ENCODE results near the gene ZFYVE21.

The ZFYVE21 gene

DNA sequence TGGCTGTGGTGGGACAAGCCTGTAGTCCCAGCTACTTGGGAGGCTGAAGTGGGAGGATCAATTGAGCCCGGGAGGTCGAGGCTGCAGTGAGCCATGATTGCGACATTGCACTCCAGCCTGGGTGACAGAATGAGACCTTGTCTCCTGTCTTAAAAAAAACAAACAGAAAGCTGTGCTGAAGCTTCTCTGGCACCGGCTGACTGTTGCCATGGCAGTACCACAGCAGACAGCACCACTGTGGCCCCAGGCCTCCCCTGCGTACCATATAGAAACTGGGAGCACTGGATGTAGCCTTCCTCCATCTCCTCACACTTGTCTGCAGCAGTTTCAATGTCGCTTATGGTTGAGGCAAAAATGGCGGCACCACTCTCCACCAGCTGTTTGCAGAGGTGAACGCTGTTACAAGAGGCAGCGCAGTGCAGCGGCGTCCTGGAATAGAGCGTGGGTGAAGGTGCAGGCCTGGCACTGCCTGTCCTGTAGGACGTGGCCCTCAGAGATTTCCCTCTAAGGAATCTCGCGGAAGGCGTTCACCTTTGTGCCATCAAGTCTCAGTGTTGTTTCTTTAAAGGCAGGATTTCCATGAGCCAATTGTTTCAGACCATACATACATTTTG, 21.9 kb downstream of the ZFYVE21 start:
- DNase-seq (ENCODE audit: low spot score) = no peak

DNA sequence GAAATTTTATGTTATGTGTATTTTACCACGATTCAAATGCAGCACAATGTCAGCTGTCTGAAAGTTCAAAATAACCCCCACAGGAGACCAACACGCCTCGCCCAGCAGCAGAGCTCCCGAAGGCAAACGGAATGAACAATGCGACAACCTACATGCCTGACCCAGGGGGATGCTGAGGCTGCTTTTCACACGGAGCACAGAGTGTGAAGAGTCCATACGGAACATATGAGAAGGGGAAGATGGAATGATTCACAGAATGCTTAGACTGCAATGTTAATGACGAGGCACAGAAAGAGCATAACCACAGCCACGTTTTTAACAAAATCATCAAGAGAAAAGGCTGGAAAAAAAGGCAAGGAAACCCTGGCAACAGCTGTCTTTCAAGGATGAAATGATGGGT, 22.6 kb downstream of the ZFYVE21 start:
- no peak for DNase-seq (ENCODE audit: low spot score)

DNA sequence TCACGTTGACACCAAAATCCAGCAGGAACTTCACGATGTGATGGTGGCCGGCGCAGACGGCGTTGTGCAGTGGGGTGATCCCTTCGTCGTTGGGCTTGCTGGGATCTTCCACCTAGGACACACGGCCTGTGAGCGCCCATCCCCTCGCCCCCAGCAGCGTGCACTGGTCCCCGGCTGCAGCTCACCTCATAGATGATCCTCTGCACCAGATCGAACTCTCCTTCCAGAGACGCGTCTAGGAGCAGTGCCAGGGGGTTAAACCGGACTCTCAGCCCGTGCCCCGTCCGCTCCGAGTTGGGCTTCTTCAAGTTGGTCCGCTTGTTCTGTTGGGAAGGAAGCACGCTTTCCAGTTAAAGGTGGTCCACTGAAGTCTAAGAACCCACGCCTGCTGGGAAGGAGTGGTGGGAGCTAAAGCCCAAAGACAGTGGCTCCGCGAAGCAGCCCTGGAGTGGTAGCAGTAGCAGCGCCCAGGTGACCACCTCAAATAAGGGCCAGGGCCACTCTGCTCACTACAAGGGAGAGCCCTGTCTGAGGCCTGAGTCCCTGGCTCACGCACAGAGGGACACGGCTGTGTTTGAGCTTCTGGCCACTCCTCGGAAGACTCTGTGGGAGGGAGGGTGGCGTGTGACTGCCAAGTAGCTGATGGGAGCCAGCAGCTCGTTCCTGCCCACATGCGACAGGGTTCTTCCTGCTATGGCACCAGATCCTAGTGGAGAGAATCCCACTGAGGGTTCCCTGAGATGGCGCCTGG, 23.3 kb downstream of the ZFYVE21 start:
- no peak for DNase-seq (ENCODE audit: low spot score)

DNA sequence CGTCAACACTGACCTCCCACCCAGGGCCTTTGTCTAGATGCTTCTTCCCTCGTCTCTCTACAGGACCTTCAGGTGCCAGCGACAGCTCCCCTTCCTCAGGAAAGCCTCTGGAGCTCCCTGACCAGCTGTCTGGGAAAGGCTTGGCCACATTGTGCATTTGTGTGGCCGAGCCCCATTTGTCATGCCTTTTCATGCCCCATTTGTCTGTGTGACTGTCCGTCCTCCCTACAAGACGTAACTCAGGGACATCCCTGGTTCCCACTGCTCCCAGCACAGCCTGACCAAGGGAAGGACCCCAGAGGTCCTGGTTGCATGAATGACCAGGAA, 23.8 kb downstream of the ZFYVE21 start:
- DNase-seq (ENCODE audit: low spot score) = no peak

DNA sequence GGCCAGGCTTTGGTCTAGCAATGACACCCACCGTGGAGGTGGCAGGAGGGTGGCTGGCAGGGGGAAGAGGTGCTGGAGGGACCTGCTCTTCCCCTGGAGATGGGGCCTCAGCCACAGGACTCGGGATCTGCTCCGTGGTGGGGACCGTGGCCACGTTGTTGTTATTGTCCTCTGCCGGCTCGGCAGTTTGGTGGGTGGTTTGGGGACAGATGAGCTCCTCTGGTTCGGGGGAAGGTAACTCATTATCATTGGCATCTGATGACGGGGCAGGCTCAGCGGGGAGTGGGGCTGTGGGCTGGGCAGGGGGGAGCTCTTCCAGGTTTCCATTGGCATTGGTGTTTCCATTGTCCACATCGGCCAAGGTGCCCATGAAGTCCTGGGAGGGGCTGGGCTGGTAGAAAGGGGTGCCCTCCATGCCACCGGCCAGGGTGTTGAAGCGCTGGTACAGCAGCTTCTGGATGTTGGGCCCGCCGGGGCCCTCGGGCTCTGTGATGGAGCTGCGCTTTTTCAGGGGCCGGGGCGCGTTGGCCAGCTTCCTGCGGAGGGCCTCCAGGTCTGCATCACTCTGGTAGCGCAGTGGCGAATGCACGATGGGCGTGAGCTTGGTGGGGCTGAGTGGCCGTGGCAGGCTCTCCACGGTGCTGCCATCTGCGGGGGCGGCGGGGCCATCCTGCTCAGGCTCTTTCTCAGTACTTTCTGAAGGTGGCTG, 24.3 kb downstream of the ZFYVE21 start:
- DNase-seq (ENCODE audit: low spot score) = no peak

DNA sequence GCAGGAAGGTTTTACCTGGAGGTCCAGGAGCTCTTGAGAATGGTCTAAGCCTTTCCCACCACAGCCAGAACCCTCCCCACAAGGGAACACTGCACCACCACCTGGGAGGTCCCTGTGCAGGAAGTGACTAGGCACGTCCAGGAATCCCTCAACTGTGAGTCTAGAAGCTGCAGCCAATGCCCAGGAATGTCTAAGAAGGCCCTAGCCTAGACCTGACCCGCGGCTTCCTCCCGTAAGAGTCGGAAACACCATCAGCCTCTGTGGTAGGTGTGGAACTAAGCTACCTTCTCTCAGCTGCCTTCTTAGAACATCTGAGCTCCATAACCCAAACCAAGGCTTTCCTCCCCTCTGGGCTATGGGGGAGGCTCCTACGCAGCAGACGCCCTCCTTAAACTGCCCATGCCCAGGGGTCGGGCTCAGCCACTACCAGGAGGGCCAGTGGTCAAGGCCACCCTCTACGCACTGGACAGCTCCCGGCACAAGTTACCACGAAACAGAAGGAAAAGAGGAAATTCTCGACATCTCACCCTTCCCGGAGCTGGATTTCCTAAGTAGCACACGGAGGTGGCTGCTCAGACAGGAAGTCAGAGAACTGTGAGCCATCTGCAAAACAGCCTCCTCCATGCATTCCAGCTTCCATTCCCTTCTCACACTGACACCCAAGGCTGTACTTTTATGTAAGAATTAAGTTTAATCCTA, 25.5 kb downstream of the ZFYVE21 start:
- no peak for DNase-seq (ENCODE audit: low spot score)

DNA sequence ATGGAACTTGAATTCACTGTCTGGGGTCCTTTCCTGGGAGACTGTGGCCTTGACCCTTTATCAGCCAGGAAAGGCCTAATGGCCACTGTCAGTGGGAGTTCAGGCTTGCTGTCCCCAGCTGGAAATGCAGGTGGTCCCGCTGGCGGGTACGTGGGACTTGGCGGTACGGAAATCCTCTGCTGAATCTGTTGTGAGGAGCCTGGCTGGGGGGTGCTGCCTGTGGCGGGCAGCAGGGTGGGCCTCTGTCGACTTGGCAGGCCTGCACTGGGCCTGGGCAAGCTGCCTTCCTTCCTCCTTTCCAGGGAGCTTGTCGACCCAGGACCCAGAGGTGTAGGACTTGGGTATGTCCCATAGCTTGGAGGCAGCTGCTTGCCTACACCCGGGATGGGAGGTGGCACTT, 26.3 kb downstream of the ZFYVE21 start:
- DNase-seq (ENCODE audit: low spot score) = no peak

DNA sequence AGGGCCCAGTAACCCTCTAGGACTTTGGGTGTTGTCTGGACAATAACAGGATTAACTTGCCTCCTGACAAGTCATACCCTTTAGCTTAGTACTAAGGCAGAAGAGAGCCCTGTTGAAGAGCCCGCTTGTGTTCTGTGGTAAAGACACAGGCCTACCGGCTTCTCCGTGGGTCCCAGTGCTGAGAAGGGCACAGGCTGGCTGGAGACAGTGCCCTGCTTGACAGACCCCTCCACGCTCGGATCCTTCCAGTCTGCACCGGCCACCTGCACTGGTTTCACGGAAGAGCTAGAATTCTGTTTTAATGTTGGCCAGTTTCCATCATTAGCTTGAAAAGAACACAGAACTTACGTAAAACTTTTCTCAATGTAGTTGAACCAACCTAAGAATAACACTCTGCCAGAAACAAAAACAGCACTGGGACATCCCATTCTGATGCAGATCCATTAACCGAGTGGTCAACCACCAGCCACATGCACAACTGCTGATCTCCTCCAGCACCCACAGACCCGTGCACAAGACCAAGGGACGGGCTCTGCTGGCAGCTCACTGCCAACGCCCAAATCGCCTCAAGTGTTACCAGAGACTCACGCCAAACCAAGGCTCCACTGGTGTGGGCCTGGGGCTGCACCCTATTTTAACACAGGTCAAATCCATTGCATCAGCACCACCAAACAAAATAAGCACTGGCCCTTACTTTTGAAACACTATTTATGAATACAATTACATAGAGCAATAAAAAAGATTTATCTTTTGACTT, 27.1 kb downstream of the ZFYVE21 start:
- no peak for DNase-seq (ENCODE audit: low spot score)

DNA sequence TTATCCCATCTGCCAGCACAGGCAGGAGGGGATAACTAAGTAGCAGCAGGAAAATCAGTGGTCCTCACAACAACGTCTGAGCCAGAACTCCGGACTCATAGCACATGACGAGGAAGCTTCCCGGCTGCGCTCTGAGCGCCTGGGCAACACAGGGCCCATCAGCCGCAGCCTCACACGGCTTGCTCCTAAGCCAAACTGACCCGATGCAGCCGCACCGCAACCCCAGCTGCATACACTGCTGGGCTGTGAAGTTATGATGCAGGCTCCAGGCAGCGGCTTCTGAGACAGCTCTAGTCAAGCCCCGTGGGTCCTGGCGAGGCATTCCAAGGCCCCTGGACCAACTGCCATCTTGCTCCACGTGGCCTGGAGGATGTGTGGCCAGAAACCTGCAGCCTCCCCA, 28.1 kb downstream of the ZFYVE21 start:
- DNase-seq (ENCODE audit: low spot score) = no peak

DNA sequence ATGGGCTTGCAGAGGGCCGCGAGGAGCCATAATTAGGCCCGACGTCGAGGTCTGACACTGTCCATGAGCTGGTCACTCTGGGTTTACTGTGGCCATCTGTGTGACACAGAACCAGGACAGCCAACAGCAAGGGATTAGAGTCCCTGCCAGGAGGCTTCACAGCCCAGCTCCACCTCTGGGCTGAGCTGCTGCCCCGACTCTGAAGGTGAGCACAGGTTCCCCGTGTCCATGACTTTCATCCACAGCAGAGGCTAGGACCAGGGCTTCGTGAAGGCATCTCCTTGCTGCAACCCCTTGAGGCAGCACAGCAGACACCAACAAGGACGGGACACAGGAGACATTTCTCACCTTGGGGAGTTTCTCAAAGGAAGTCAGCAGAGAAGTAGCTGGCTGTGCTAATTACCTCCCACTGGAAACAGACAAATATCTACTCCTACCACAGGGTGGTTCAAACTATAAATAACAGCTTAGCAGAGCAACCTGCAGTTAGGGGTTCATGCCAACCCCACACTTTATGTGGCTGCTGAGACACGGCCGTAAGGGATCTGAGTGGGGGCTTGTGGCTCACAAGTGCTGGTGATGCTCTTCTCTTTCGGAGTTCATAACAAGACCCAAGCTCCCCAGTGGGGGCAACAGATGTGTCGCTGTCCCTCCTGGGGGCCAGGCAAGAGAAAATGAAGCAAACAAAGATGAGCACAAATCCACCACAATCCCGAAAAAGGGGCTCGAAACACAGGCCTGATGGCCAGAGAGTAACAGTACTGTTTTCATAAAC, 29.2 kb downstream of the ZFYVE21 start:
- no peak for DNase-seq (ENCODE audit: low spot score)

DNA sequence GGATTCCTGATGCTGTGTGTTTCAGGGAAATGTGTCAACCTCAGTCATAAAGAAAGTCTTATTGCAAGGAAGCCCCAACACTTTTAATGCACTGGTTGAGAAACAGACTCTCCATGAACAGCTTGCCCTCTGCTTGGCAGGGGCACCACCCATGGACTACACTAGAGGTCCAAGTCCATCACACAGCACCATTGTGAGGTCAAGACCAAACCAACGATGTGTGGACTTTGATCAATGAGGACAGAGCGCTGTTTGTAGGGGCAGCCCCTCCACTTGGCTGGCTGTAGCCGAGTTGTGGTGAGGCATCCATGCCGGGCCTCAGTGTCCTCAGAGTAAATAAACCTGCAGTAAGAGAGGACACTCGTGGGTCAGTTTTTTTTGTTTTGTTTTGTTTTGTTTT, 29.8 kb downstream of the ZFYVE21 start:
- DNase-seq (ENCODE audit: low spot score) = no peak

DNA sequence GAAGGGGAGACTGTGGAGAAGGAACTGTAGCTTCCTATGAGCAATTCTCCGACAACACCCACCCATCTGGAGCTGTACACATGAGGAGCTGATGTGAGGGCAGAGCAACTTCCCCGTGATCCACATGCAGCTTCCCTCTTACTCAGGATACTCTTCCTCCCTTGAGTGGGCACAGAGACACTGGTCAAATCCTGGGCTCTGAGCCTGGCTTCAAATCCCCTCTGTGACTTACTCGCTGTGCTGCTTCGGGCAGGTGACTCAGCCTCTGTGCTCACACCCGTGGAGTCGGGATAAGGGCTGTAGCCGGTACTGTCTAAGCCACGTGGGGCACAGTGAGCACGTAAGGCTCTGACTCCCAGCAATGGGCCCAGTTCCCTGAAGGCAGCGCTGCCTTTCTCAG, 31.1 kb downstream of the ZFYVE21 start:
- no peak for DNase-seq (ENCODE audit: low spot score)

DNA sequence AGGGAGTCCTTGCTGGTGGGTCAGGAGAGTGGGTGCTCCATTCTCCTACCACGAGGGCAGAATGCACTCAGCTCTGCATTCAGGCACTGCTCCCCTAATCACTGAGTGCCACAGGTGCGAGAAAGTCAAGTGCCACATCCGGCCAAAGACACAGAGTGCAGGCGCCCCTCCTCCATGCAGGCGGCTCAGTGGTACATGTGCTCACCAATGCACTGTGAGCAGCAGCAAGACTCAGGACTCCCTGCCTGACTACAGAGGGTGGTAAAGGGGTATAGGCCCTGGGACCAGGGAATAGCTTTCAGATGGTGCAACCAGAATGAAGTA, 32.9 kb downstream of the ZFYVE21 start:
- no peak for DNase-seq (ENCODE audit: low spot score)

DNA sequence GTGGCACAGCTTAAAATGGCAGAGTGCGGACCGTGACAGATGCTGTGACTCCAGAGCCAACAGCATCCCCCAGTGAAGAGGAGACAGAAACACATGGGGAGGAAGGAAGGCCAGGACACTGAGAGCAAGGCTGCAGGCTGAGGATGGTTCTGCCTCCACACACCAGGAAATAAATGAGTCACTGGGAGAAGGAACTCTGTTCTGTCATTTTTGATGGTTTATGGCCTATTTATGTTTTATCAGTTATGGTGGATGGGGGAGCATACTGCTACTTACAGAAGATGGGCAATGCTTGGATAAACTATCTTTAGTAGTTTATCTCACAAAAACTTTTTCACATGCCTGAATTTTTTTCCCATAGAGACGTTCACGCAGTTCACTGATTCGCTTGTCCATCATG, 33.8 kb downstream of the ZFYVE21 start:
- DNase-seq (ENCODE audit: low spot score) = no peak

DNA sequence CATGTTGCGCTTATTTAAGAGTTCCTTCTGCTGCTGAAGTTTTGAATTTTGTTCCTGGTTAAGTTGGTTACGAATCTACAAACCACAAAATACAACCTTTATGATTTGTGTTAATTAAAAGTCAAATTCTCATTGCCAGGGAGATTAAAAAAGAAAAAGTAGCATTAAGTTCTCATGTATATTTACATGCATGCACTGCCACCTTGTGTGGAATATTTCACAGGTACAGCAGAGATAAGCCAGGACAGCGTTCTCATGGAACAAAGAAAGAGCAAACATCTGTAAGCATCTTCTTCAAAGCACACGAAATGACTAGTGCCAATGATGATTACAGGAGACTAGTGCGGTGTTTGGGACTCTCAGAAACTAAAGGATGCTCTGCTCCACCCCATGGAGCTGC, 34.2 kb downstream of the ZFYVE21 start:
- no peak for DNase-seq (ENCODE audit: low spot score)

DNA sequence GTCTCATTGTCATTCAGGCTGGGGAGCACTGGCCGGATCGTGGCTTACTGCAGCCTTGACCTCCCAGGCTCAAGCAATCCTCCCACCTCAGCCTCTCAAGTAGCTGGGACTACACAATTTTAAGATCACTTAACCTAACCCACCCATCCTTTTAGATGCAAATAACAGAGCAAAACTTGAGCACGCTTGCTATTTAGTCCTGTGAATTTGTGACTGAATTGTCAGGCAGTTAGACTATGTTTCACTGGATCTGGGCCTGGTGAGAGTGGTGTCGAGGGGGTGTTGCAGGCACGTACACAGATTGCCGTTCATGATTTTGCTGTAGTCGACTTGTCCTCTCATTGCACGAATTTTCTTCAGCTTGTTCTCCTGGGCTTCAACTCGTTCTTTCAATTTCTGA, 38.2 kb downstream of the ZFYVE21 start:
- DNase-seq (ENCODE audit: low spot score) = no peak

DNA sequence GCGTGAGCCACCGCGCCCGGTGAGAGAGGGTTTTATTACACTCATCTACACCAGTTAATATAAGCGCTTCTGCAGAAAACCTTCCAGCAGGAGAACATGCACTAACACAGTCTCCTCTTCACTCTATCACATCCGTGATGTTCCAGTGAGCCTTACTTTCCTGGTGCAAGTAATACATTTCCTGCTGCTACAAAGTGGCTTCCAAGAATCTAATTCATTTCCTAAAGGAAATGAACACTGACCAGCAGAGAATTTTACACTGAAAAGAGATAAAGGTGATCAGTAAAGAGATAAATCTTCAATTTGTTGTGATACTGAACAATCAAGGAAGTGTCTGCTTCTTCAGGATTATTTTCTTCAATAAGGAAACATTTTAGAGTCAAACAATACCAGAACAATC, 39.5 kb downstream of the ZFYVE21 start:
- no peak for DNase-seq (ENCODE audit: low spot score)

DNA sequence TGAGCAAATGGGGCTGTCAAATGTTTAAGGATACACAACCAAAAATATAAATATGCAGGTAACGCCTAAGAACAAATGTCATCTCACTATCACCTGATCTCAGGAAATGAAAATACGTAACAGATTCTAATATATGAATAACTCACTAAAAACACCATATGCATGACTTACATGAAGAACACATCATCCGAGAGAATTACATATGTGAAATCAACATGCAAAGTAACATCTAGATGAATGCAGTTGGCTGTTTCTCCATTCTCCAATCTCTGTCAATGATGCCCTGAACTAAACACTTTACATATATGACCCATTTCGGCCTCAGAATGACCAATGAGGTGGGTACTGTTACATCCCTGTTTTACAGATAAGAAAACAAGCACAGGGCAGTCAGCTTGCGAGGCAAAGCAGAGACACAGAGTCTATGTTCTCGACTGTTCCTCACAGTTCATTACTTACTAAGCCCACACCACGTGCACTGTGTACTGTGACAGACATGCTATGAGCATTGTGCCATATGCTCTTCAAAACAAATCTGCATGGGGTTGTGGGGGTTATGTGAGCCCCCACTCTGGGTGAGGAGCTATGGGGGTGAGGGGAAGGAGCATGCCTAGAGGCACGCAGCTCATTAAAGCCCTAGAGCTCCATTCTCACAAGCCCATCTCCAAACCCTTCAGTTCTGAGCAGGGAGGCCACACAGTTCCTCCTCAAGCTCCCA, 42.6 kb downstream of the ZFYVE21 start:
- no peak for DNase-seq (ENCODE audit: low spot score)

DNA sequence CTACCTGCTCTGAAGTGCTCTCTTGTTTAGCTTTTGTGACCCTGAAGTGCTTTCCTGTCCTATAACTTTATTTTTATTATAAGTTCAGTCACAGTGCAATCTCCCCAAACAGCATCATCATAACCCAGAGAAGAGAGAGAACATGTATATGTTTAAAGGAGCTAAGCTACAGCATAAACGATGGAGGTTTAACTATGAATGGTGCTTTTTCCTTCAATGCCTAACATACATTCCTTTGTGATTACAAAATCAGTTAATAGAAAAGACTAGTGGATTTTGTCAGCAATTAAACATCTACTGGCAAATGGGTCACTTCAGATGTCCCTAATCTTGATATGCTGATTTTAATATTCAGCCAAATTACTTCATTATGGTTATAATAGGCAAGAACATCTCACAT, 46.4 kb downstream of the ZFYVE21 start:
- no peak for DNase-seq (ENCODE audit: low spot score)

DNA sequence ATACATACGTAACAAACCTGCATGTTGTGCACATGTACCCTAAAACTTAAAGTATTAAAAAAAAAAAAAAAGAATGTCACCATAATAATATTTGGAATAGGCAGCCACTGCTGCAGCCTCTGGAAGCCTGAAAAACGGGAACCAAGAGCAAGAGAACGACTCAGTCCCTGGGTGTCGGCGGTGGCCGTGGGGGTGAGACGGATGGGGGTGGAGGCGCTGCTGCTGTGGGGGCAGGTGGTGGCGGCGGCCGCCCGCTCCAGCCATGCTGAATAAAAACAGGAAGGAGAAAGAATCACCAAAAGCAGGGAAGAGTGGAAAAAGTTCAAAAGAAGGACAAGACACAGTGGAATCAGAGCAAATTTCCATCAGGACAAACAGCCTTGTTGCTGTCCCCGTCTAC, 46.9 kb downstream of the ZFYVE21 start:
- DNase-seq (ENCODE audit: low spot score) = no peak
